Esophagus (tissue), 2 donors: ENCODE results near the gene SLC27A3. TPM values are rescaled to one million over a fixed set of nuclear protein-coding genes. Genes with fewer than 3 reads are reported as not detected.

Source experiments
- H3K27ac ChIP-seq, 2 donors: one replicate each; pipeline ENCODE4 v1.5.1; 2013; ENCODE audit warnings: low read depth in 2 of 2, mild to moderate bottlenecking in 2 of 2, inconsistent platforms in 1 of 2, low read length in 1 of 2, moderate library complexity in 1 of 2
- H3K27me3 ChIP-seq, 2 donors: one replicate each; pipeline ENCODE4 v1.6.1; 2013; ENCODE audit warnings: low read length in 2 of 2, control low read depth in 1 of 2, mild to moderate bottlenecking in 1 of 2; ENCODE audit not compliant: insufficient read depth in 2 of 2, control insufficient read depth in 1 of 2
- H3K36me3 ChIP-seq, 2 donors: one replicate each; pipeline ENCODE4 v1.6.1; 2013; ENCODE audit warnings: low read length in 1 of 2; ENCODE audit not compliant: control insufficient read depth in 2 of 2, insufficient read depth in 2 of 2
- H3K4me1 ChIP-seq, 2 donors: one replicate each; pipeline ENCODE4 v1.6.1; 2013; ENCODE audit warnings: low read length in 1 of 2; ENCODE audit not compliant: control insufficient read depth in 2 of 2, insufficient read depth in 2 of 2
- H3K4me3 ChIP-seq, 2 donors: one replicate each; pipeline ENCODE4 v1.5.1; 2013; ENCODE audit warnings: low read length in 2 of 2, mild to moderate bottlenecking in 2 of 2, low read depth in 1 of 2, moderate library complexity in 1 of 2
- H3K9me3 ChIP-seq, 2 donors: one replicate each; pipeline ENCODE4 v1.6.1; 2013; ENCODE audit warnings: mild to moderate bottlenecking in 2 of 2, low read depth in 1 of 2, low read length in 1 of 2, moderate library complexity in 1 of 2; ENCODE audit not compliant: control insufficient read depth in 2 of 2, insufficient read depth in 1 of 2
- WGBS, 2 donors: extraction: QIAGEN DNeasy Blood & Tissue Kit; methylation state at CpG; one replicate each; pipeline ENCODE4 v1.1.7; 2013; 5-methylcytosine and 5-hydroxymethylcytosine counted together
- polyA plus RNA-seq, 2 donors: library from polyadenylated mRNA; stranded (reverse); fragments of 200-250 nt; gene quantifications; one replicate each; pipeline ENCODE4 v1.2.3, GENCODE V29; 2013
- donor health status: healthy with polysubstance abuse.
- donor health status: Bipolar disorder and iron deficiency.

SLC27A3 gene
- polyA plus RNA-seq, 2 donors = 18.6 to 30.9 TPM

DNA sequence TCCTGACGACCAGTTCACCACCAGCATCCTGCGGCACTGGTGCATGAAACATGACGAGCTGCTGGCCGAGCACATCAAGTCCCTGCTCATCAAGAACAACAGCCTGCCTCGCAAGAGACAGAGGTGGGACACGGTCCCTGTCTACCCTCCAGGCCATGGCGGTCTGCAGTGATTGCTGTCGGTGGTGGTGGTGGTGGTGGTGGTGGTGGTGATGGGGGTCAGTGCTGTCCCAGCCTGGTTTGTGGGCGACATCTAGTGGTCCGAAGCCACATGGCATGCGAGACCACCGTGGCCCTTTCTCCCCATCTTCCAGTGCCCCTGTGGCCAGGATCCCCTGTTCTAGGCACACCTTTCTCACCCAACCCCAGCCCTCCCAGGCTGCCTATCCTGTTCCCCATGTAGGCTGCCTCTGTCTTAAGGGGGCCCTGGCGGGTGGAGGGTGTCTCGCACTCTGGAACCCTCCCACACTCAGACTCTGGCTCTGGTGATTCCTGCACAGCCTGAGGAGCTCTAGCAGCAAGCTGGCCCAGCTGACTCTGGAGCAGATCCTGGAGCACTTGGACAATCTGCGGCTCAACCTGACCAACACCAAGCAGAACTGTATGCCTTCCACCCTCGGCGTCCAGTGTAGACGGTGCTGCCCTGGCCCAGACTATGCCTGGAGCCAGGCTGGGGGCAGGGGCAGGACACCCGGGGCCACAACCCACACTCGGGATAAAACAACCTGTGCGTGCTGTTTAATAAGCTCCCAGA is 3.2 kb upstream of the SLC27A3 start:
- H3K9me3 ChIP-seq = no peaks in the 10 kb centered on the region
- 66 to 75% methylated on average over 21 of the region's 21 CpGs for WGBS, 2 donors
- no peak overlapping the region for H3K27ac ChIP-seq
- no peaks in the 10 kb centered on the region for H3K27me3 ChIP-seq
- peaks cover 4 to 23% of the 10 kb centered on the region in 2 donors for H3K4me1 ChIP-seq
- H3K4me3 ChIP-seq = no peak overlapping the region
- peaks cover 4 to 42% of the 10 kb centered on the region in 2 donors for H3K36me3 ChIP-seq

DNA sequence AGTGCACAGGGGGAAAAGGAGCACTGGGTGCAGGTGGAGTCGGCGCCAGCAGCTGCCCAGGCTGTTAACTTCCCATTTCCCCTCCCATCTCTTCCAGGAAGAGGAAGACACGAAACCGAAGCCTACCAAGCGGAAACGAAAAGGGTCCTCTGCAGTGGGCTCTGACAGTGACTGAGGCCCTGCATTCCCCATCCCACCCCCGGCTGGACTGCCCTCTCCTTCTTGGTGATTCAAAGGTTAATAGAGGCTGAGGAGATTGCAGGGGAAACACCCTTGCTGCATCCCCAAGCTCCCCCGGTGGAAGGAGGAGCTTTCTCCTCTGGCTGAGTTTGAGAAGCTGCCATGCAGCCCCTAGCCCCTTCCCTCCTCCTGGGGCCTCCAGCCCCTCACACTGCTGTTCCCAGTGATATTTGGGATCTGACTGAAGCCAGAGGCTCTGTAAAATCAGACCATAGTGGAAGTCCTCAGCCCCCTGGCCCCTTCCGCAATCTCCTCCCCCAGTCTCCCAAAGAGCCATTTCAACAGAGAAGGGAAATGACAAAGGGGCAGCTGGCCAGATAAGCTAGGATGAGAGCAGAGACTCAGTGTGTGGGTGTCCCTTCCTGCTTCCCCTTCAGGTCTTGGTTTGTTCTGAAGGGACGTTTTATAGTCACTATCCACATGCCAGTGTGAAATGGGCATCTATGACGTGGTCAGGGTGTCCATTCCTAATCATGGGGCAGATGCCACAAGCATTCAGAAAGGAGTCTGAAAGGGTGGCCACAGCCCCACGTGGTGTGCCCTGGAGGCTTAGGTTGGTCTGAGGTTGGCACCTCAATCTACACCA is 1.9 kb upstream of the SLC27A3 start:
- H3K36me3 ChIP-seq = peaks cover 4 to 31% of the 10 kb centered on the region in 2 donors
- H3K4me1 ChIP-seq = peaks cover 4 to 32% of the 10 kb centered on the region in 2 donors
- peak overlapping the region in 1 of 2 donors; percentile 36 for H3K27ac ChIP-seq
- no peaks in the 10 kb centered on the region for H3K9me3 ChIP-seq
- H3K27me3 ChIP-seq = no peaks in the 10 kb centered on the region
- WGBS, 2 donors = 64 to 66% methylated on average over 12 of the region's 12 CpGs
- H3K4me3 ChIP-seq = no peak overlapping the region

DNA sequence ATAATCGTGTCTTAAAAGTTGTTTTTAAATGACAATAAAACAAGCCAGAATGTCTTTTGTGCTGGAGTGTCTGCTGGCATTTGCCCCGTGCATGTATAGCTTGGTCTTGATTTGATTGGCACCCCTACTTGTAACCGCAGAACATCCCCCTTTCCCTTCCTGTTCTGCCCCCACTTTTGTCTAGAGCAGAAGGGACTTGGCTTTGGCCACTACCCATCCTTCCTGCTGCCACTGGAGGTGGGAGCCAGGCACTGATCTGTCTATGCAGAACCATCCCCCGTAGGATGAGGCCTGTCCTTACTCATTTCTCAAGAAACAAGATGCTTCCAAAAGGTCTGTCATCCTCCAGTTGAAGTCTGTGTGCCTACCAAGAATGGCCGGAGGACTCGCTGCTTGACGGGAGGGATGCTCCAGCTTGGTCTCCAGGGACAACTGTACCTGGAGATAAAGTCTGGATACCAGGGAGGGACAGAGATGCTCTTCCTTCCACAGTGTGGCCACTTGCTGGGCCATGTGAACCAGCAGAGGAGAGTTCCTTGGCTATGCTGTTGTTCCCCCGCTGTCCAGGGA is 1.1 kb upstream of the SLC27A3 start:
- Histone ChIP-seq H3K4me1 (peaks cover 4 to 32% of the 10 kb centered on the region in 2 donors), H3K27me3 (no peaks in the 10 kb centered on the region), H3K36me3 (peaks cover 4 to 32% of the 10 kb centered on the region in 2 donors), H3K4me3 (no peak overlapping the region), H3K9me3 (no peaks in the 10 kb centered on the region), H3K27ac (peak overlapping the region; percentile 84 to 91)
- WGBS, 2 donors = 64 to 68% methylated on average over 8 of the region's 8 CpGs

DNA sequence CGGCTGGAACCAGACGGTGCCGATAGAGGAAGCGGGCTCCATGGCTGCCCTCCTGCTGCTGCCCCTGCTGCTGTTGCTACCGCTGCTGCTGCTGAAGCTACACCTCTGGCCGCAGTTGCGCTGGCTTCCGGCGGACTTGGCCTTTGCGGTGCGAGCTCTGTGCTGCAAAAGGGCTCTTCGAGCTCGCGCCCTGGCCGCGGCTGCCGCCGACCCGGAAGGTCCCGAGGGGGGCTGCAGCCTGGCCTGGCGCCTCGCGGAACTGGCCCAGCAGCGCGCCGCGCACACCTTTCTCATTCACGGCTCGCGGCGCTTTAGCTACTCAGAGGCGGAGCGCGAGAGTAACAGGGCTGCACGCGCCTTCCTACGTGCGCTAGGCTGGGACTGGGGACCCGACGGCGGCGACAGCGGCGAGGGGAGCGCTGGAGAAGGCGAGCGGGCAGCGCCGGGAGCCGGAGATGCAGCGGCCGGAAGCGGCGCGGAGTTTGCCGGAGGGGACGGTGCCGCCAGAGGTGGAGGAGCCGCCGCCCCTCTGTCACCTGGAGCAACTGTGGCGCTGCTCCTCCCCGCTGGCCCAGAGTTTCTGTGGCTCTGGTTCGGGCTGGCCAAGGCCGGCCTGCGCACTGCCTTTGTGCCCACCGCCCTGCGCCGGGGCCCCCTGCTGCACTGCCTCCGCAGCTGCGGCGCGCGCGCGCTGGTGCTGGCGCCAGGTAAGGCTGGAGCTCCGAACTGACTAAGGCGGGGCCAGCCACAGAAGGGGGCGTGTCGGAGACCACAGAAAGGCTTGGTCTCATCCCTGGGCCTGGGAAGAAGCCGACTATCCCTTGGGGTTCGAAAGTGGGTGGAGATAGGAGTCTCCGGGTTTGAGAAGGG is 486 bp downstream of the SLC27A3 start:
- Histone ChIP-seq H3K27ac (peak overlapping the region; percentile 84 to 91), H3K4me3 (peak overlapping the region; percentile 68 to 70), H3K4me1 (peaks cover 4 to 32% of the 10 kb centered on the region in 2 donors), H3K27me3 (no peaks in the 10 kb centered on the region), H3K36me3 (peaks cover 4 to 28% of the 10 kb centered on the region in 2 donors), H3K9me3 (no peaks in the 10 kb centered on the region)
- 0% methylated on average over 77 to 83 of the region's 83 CpGs for WGBS, 2 donors

DNA sequence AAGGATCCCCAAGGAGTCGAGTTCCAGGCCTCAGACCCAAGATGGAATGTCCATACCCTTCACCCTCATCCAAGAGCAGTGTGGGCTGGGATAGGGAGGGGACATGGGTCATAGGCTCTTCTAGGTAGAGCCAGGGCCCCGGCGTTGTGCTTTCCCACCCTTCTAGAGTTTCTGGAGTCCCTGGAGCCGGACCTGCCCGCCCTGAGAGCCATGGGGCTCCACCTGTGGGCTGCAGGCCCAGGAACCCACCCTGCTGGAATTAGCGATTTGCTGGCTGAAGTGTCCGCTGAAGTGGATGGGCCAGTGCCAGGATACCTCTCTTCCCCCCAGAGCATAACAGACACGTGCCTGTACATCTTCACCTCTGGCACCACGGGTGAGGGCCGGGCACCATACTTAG is 1.1 kb downstream of the SLC27A3 start:
- WGBS, 2 donors = 42 to 56% methylated on average over 10 of the region's 10 CpGs
- H3K36me3 ChIP-seq = peaks cover 4 to 23% of the 10 kb centered on the region in 2 donors
- H3K9me3 ChIP-seq = no peaks in the 10 kb centered on the region
- no peaks in the 10 kb centered on the region for H3K27me3 ChIP-seq
- peaks cover 4 to 32% of the 10 kb centered on the region in 2 donors for H3K4me1 ChIP-seq
- peak overlapping the region; percentile 44 to 84 for H3K27ac ChIP-seq
- H3K4me3 ChIP-seq = peak overlapping the region; percentile 68 to 70

DNA sequence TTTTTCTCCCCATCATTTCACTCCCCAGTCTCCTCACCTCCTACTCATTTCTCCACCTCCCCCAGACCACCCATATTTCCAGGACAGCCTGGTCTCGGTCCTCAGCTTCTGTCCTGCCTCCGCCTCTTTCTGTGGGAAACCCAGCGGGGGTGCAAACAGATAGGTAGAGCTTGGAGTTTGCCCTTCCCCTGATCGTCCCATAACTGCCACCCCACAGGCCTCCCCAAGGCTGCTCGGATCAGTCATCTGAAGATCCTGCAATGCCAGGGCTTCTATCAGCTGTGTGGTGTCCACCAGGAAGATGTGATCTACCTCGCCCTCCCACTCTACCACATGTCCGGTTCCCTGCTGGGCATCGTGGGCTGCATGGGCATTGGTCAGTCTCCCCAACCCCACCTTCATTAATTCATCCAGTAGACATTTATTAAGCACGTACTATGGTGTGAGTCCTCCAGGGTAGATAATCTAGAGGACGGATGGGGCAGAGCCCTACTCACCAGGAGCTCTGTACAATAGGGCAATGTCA is 1.7 kb downstream of the SLC27A3 start:
- Histone ChIP-seq H3K27me3 (no peaks in the 10 kb centered on the region), H3K4me3 (no peak overlapping the region), H3K9me3 (no peaks in the 10 kb centered on the region), H3K36me3 (peaks cover 4 to 18% of the 10 kb centered on the region in 2 donors), H3K27ac (peak overlapping the region in 1 of 2 donors; percentile 22), H3K4me1 (peaks cover 4 to 29% of the 10 kb centered on the region in 2 donors)
- WGBS, 2 donors = 86% methylated on average over 10 of the region's 10 CpGs

DNA sequence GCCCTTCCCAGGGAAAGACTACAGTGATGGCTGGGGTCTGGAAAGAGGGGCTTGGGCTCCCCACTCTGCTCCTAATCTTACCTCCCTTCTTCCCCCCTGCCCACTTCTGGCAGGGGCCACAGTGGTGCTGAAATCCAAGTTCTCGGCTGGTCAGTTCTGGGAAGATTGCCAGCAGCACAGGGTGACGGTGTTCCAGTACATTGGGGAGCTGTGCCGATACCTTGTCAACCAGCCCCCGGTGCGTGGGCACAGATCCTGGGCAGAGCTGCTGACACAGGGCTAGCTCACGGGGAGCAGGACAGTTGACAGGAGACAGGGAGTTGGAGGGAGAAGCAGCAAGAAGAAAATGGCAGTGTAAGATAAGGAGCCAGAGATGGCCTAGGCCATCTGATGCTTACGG is 2.4 kb downstream of the SLC27A3 start:
- Histone ChIP-seq H3K4me1 (peaks cover 4 to 25% of the 10 kb centered on the region in 2 donors), H3K4me3 (no peak overlapping the region), H3K9me3 (no peaks in the 10 kb centered on the region), H3K27ac (no peak overlapping the region), H3K27me3 (no peaks in the 10 kb centered on the region), H3K36me3 (peaks cover 0 to 11% of the 10 kb centered on the region in 2 donors)
- 65 to 68% methylated on average over 7 of the region's 7 CpGs for WGBS, 2 donors

DNA sequence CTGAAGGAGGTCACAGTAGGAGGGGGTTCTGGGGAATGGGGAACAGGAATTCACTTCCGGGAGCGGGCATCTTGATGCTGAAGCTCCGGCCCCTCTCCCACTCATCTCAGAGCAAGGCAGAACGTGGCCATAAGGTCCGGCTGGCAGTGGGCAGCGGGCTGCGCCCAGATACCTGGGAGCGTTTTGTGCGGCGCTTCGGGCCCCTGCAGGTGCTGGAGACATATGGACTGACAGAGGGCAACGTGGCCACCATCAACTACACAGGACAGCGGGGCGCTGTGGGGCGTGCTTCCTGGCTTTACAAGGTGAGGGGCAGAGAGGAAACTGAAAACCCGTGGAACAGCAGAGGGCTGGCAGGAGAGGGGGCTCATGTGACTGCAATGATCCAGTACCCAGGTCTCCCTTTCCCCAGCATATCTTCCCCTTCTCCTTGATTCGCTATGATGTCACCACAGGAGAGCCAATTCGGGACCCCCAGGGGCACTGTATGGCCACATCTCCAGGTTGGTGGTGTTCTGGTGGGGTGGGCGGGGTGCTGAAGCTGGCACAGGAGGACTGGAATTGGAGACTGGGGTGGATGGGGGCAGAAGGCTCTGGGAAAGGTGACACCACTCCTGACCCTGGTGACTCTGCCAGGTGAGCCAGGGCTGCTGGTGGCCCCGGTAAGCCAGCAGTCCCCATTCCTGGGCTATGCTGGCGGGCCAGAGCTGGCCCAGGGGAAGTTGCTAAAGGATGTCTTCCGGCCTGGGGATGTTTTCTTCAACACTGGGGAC is 3.0 kb downstream of the SLC27A3 start:
- H3K4me1 ChIP-seq = peaks cover 4 to 27% of the 10 kb centered on the region in 2 donors

More for the DNA sequence above, 3.0 kb downstream of the SLC27A3 start:
- Histone ChIP-seq H3K27me3 (no peaks in the 10 kb centered on the region), H3K27ac (no peak overlapping the region), H3K36me3 (peaks cover 0 to 5% of the 10 kb centered on the region in 2 donors), H3K4me3 (no peak overlapping the region), H3K9me3 (no peaks in the 10 kb centered on the region)
- 91 to 92% methylated on average over 22 of the region's 22 CpGs for WGBS, 2 donors
